ENCODE measurements around the gene FAM171A1. TPM values are rescaled to one million over a fixed set of nuclear protein-coding genes. Genes with fewer than 3 reads are reported as not detected.

The FAM171A1 gene
- total and polyA plus RNA-seq, 2 of the 13 experiments (the other 11 are each of a cell fraction or from before 2014, with no cell fraction given), result 21.5 to 34.7 TPM

DNA sequence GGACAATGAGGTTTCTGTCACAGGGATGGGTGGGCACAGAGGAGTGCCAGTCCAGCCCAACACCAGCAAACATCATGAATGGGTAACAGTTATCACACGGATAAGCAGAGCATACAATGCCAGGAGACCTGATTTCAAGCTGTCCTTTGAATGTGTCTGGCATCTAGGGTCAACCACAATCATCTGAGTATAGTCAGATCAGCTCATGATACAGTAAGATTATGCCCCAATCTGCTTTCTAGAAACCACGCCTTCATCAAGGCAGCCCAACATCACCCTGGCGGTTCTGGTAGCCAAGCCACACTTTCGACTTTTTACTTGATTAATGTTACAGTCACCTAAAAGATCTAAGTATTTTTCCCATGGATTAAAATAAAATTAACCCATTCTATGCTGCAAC, 10.5 kb downstream of the FAM171A1 start:
- Histone ChIP-seq H4K20me1 (ENCODE audit: insufficient read depth, low read length) (no peaks in the 10 kb centered on the region), H2AFZ (ENCODE audit: low read length) (no peak overlapping the region), H3K79me2 (ENCODE audit: insufficient read depth, low read length) (peaks cover 91% of the 10 kb centered on the region), H3K9ac (ENCODE audit: insufficient read depth, low read depth, low read length) (no peak overlapping the region), H3K36me3 (replicated peaks in 1 of 2; ENCODE audit: control insufficient read depth in 1 of 2, insufficient read depth in 2 of 2, low read length in 2 of 2) (peaks cover 0 to 2% of the 10 kb centered on the region in 2 experiments; a peak in 2 of 5 replicates), H3K9me3 (ENCODE audit: low read length) (no peaks in the 10 kb centered on the region), H3K27me3 (ENCODE audit: control insufficient read depth in 1 of 2, insufficient read depth in 2 of 2, low read length in 2 of 2) (no peaks in the 10 kb centered on the region), H3K4me1 (ENCODE audit: insufficient read depth, low read length) (peaks cover 41% of the 10 kb centered on the region), H3K27ac (ENCODE audit: extremely low read length, insufficient read depth, low read length) (no peak overlapping the region), H3K4me2 (ENCODE audit: low read depth, low read length) (no peak overlapping the region), H3K4me3 (replicated peaks in 1 of 3; ENCODE audit: insufficient read depth in 1 of 3, low read depth in 2 of 3, low read length in 3 of 3) (no peak overlapping the region)
- in situ Hi-C loops (cut with HindIII; ENCODE audit: extremely low pct_ligation_motif_present, low pct_unique_long_range_greater_than_20kb), result no loop called here
- intact Hi-C loops (cut with micrococcal nuclease; ENCODE audit: unreplicated experiment), result no loop called here
- FAIRE-seq (no peak), ATAC-seq (no peak), DNase-seq (ENCODE audit: low spot score) (no peak)
- BruUV-seq (replicated peaks), result no TSS peak
- ChIA-PET POLR2A (no interaction called here), CTCF (ENCODE audit: low intra/inter-chr PET ratio, low total read pairs) (no interaction called here)
- no peak for TF ChIP-seq TMF1 (CRISPR knock-in tag; IDR thresholded peaks at IDR 0.05; ENCODE audit: low read depth)
- peak; percentile 38 for TF ChIP-seq ZNF652 (CRISPR knock-in tag; IDR thresholded peaks at IDR 0.05; ENCODE audit: borderline replicate concordance, low read depth)
- 98% methylated on average over 4 of the region's 4 CpGs for WGBS (ENCODE audit: low lambda C conversion rate)

DNA sequence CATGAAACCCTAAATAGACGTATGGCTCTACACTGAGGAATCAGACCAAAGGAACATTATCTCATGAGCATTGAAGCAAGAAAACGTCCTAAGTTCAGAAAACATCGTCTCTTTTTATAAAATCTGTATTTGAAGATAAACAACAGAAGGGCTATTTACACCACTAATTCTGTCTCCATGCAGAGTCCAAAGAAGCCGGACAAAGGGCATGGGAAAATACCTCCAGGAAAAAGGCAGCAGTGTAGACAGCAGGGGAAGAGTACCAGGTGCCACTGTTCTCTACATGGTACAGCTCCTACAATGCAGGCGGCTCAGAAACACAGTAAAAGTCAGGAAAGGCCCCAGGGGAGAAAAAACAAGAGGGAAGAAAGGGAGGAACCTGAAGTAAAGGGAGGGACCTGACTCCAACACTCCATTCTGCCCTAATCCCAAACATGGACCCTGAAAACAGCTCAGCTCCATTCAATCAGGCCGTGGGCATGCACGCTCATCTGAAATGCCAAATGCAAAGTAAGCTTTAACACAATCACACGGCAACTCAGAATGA, 17.5 kb downstream of the FAM171A1 start:
- Histone ChIP-seq H3K36me3 (replicated peaks in 1 of 2; ENCODE audit: control insufficient read depth in 1 of 2, insufficient read depth in 2 of 2, low read length in 2 of 2) (no peaks in the 10 kb centered on the region), H4K20me1 (ENCODE audit: insufficient read depth, low read length) (no peaks in the 10 kb centered on the region), H3K9me3 (ENCODE audit: low read length) (no peaks in the 10 kb centered on the region), H3K4me1 (ENCODE audit: insufficient read depth, low read length) (peaks cover 57% of the 10 kb centered on the region), H3K9ac (ENCODE audit: insufficient read depth, low read depth, low read length) (peak overlapping the region; percentile 27; the same call in 1 of the 2 replicates), H3K27ac (ENCODE audit: extremely low read length, insufficient read depth, low read length) (peak overlapping the region; percentile 54), H3K4me2 (ENCODE audit: low read depth, low read length) (peak overlapping the region; percentile 61), H3K79me2 (ENCODE audit: insufficient read depth, low read length) (peaks cover 85% of the 10 kb centered on the region), H3K4me3 (replicated peaks in 1 of 3; ENCODE audit: insufficient read depth in 1 of 3, low read depth in 2 of 3, low read length in 3 of 3) (no peak overlapping the region), H2AFZ (ENCODE audit: low read length) (no peak overlapping the region), H3K27me3 (ENCODE audit: control insufficient read depth in 1 of 2, insufficient read depth in 2 of 2, low read length in 2 of 2) (no peaks in the 10 kb centered on the region)
- peak; percentile 93 for ATAC-seq
- intact Hi-C loops (cut with micrococcal nuclease; ENCODE audit: unreplicated experiment), result no loop called here
- no TSS peak for BruUV-seq (replicated peaks)
- in situ Hi-C loops (cut with HindIII; ENCODE audit: extremely low pct_ligation_motif_present, low pct_unique_long_range_greater_than_20kb), result no loop called here
- peak; percentile 53 for DNase-seq (ENCODE audit: low spot score)
- CTCF ChIA-PET (ENCODE audit: low intra/inter-chr PET ratio, low total read pairs), result no interaction called here
- FAIRE-seq, result peak; percentile 26
- 40% methylated on average over 8 of the region's 8 CpGs for WGBS (ENCODE audit: low lambda C conversion rate)
- POLR2A ChIA-PET, result interaction anchor here (1.2 kb wide), 1 partner anchor 19 kb away, joined by 5 read pairs; no protein-coding TSS in a partner anchor
- TF ChIP-seq, protein P1, sequence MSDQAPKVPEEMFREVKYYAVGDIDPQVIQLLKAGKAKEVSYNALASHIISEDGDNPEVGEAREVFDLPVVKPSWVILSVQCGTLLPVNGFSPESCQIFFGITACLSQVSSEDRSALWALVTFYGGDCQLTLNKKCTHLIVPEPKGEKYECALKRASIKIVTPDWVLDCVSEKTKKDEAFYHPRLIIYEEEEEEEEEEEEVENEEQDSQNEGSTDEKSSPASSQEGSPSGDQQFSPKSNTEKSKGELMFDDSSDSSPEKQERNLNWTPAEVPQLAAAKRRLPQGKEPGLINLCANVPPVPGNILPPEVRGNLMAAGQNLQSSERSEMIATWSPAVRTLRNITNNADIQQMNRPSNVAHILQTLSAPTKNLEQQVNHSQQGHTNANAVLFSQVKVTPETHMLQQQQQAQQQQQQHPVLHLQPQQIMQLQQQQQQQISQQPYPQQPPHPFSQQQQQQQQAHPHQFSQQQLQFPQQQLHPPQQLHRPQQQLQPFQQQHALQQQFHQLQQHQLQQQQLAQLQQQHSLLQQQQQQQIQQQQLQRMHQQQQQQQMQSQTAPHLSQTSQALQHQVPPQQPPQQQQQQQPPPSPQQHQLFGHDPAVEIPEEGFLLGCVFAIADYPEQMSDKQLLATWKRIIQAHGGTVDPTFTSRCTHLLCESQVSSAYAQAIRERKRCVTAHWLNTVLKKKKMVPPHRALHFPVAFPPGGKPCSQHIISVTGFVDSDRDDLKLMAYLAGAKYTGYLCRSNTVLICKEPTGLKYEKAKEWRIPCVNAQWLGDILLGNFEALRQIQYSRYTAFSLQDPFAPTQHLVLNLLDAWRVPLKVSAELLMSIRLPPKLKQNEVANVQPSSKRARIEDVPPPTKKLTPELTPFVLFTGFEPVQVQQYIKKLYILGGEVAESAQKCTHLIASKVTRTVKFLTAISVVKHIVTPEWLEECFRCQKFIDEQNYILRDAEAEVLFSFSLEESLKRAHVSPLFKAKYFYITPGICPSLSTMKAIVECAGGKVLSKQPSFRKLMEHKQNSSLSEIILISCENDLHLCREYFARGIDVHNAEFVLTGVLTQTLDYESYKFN (CRISPR knock-in tag; conservative IDR thresholded peaks at IDR 0.05), result peak; percentile 23; the same call in 1 of the 2 replicates
- TF ChIP-seq, protein P2, sequence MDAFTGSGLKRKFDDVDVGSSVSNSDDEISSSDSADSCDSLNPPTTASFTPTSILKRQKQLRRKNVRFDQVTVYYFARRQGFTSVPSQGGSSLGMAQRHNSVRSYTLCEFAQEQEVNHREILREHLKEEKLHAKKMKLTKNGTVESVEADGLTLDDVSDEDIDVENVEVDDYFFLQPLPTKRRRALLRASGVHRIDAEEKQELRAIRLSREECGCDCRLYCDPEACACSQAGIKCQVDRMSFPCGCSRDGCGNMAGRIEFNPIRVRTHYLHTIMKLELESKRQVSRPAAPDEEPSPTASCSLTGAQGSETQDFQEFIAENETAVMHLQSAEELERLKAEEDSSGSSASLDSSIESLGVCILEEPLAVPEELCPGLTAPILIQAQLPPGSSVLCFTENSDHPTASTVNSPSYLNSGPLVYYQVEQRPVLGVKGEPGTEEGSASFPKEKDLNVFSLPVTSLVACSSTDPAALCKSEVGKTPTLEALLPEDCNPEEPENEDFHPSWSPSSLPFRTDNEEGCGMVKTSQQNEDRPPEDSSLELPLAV (CRISPR knock-in tag; conservative IDR thresholded peaks at IDR 0.05; ENCODE audit: low read depth), result no peak
- TF ChIP-seq YEATS2 (CRISPR knock-in tag; IDR thresholded peaks at IDR 0.05; ENCODE audit: borderline replicate concordance), result no peak
- TF ChIP-seq BCL6 (CRISPR knock-in tag; IDR thresholded peaks at IDR 0.05), result peak; percentile 88
- 0 out of 2 replicates have a peak, but pooled peaks have one; percentile 13 for TF ChIP-seq SOX5 (CRISPR knock-in tag; IDR thresholded peaks at IDR 0.05; ENCODE audit: borderline replicate concordance)
- peak; percentile 15; the same call in 1 of the 2 replicates for TF ChIP-seq HNF4G (IDR thresholded peaks at IDR 0.05; ENCODE audit: borderline replicate concordance, low read depth, low read length)
- TF ChIP-seq HNF4G (CRISPR knock-in tag; IDR thresholded peaks at IDR 0.05; ENCODE audit: borderline replicate concordance, low read depth), result no peak
